Measurements from ENCODE around the gene SRGN.

GRCh38 chr10:69068549-69068948 lies 19.4 kb upstream of the SRGN start:
- TF ChIP-seq, protein P1, sequence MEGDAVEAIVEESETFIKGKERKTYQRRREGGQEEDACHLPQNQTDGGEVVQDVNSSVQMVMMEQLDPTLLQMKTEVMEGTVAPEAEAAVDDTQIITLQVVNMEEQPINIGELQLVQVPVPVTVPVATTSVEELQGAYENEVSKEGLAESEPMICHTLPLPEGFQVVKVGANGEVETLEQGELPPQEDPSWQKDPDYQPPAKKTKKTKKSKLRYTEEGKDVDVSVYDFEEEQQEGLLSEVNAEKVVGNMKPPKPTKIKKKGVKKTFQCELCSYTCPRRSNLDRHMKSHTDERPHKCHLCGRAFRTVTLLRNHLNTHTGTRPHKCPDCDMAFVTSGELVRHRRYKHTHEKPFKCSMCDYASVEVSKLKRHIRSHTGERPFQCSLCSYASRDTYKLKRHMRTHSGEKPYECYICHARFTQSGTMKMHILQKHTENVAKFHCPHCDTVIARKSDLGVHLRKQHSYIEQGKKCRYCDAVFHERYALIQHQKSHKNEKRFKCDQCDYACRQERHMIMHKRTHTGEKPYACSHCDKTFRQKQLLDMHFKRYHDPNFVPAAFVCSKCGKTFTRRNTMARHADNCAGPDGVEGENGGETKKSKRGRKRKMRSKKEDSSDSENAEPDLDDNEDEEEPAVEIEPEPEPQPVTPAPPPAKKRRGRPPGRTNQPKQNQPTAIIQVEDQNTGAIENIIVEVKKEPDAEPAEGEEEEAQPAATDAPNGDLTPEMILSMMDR (conservative IDR thresholded peaks at IDR 0.05 in 1 of 2, IDR thresholded peaks at IDR 0.05 in 1 of 2; ENCODE audit: low read depth in 1 of 2, low read length in 2 of 2): no peak
- TF ChIP-seq EZH2 (IDR thresholded peaks at IDR 0.05; ENCODE audit: low read length, missing control alignments): no peak
